K562 (cell line): ENCODE data around the gene SLC3A2. TPM values are rescaled to one million over a fixed set of nuclear protein-coding genes. Genes with fewer than 3 reads are reported as not detected.

Source experiments
- ATAC-seq: fragments of 200-7000 bp; cut with Tn5 transposase; 3 replicates; pipeline ENCODE4 v1.9.1; 2020; ENCODE audit warnings: moderate library complexity
- BruUV-seq: library from RNA; stranded (reverse); fragments of 400-500 nt; replicated peaks from 2 replicates; lab custom pipeline; 2021; lab: Mats Ljungman, UMichigan
- CTCF ChIA-PET: fragments of 300-600 bp; formaldehyde crosslinking; extraction: SDS; loops from one replicate; lab custom pipeline; 2021; ENCODE audit warnings: low intra/inter-chr PET ratio; lab: Yijun Ruan, JAX
- POLR2A ChIA-PET: fragments of 300-600, 350-650 bp; sonication (Branson Sonifier 250); formaldehyde crosslinking; extraction: SDS; loops from one replicate; lab custom pipeline; 2021; ENCODE audit warnings: antibody characterized with exemption, inconsistent platforms; lab: Yijun Ruan, JAX
- DNase-seq, 4 experiments: peaks; one replicate each; pipeline versions ENCODE4 v3.0.0 to v3.0.0-alpha.2; 2011 to 2018; ENCODE audit warnings: low spot score in 3 of 4, mixed read lengths in 3 of 4; ENCODE audit errors: extremely low read depth in 1 of 4
- FAIRE-seq: peaks from 2 replicates; lab custom pipeline; 2011; peaks lifted over from hg19 to GRCh38; lab: Jason Lieb, UNC
- H2AFZ ChIP-seq: 2 replicates; pipeline ENCODE4 v1.6.0; 2011; ENCODE audit warnings: low read depth, low read length, control low read depth, inconsistent platforms
- H3K27ac ChIP-seq: fragments of 200-600 bp; 3 replicates; pipeline ENCODE4 v1.8.0; 2011; ENCODE audit warnings: low read depth, mild to moderate bottlenecking, control low read depth, inconsistent platforms, low read length, moderate library complexity, mixed read lengths; ENCODE audit errors: extremely low read depth
- H3K27me3 ChIP-seq, 2 experiments: fragments of 300-600 bp in 1 of 2; 2 replicates in 1 of 2; 3 replicates in 1 of 2; pipeline versions ENCODE4 v1.6.0 to v1.8.0; 2011; ENCODE audit warnings: inconsistent platforms in 2 of 2, low read length in 2 of 2, mild to moderate bottlenecking in 1 of 2, mixed read lengths in 1 of 2, moderate library complexity in 1 of 2; ENCODE audit not compliant: control insufficient read depth in 2 of 2, insufficient read depth in 2 of 2
- H3K36me3 ChIP-seq: fragments of 300-600 bp; 3 replicates; pipeline ENCODE4 v1.8.0; 2011; ENCODE audit warnings: mild to moderate bottlenecking, low read length, inconsistent platforms; ENCODE audit not compliant: control insufficient read depth, insufficient read depth
- H3K4me1 ChIP-seq, 2 experiments: fragments of 200-600 bp in 1 of 2; replicated peaks in 1 of 2; 2 replicates in 1 of 2; 3 replicates in 1 of 2; pipeline versions ENCODE4 v1.5.1 to v1.8.0; 2011; ENCODE audit warnings: inconsistent platforms in 2 of 2, low read length in 2 of 2, mild to moderate bottlenecking in 1 of 2, mixed read lengths in 1 of 2, moderate library complexity in 1 of 2; ENCODE audit not compliant: control insufficient read depth in 2 of 2, insufficient read depth in 2 of 2
- H3K4me2 ChIP-seq: 2 replicates; pipeline ENCODE4 v1.6.1; 2011; ENCODE audit warnings: low read length, control low read depth, inconsistent platforms, mixed read lengths; ENCODE audit not compliant: insufficient read depth
- H3K4me3 ChIP-seq: fragments of 200-600 bp; sonication (generic), shearing (Covaris generic); 2 replicates; pipeline ENCODE4 v1.5.1; 2016; ENCODE audit warnings: control low read depth, inconsistent platforms
- H3K79me2 ChIP-seq: fragments of 200-600 bp; 3 replicates; pipeline ENCODE4 v1.8.0; 2011; ENCODE audit warnings: low read length, inconsistent platforms; ENCODE audit not compliant: control insufficient read depth, insufficient read depth
- H3K9ac ChIP-seq, 2 experiments: 2 replicates each; pipeline versions ENCODE4 v1.6.0 to v1.6.1; 2011; ENCODE audit warnings: low read depth in 2 of 2, low read length in 2 of 2, control low read depth in 1 of 2, inconsistent platforms in 1 of 2, mild to moderate bottlenecking in 1 of 2, mixed read lengths in 1 of 2; ENCODE audit not compliant: insufficient read depth in 1 of 2
- H3K9me1 ChIP-seq: one replicate; pipeline ENCODE4 v1.6.0; 2011; ENCODE audit warnings: inconsistent platforms, mild to moderate bottlenecking, low read length, moderate library complexity; ENCODE audit not compliant: control insufficient read depth, insufficient read depth
- H3K9me3 ChIP-seq: replicated peaks from 2 replicates; pipeline ENCODE4 v1.5.1; 2011; ENCODE audit warnings: low read depth, low read length, inconsistent platforms; ENCODE audit not compliant: control insufficient read depth, insufficient read depth
- H4K20me1 ChIP-seq: replicated peaks from 2 replicates; pipeline ENCODE4 v1.6.1; 2011; ENCODE audit warnings: low read length, inconsistent platforms, mixed read lengths; ENCODE audit not compliant: control insufficient read depth, insufficient read depth
- CBX2 ChIP-seq: fragments of 200-600 bp; sonication (generic); IDR thresholded peaks from one replicate; pipeline ENCODE4 v1.6.1; 2012; ENCODE audit warnings: mild to moderate bottlenecking, low read length, inconsistent platforms; ENCODE audit not compliant: insufficient read depth, poor library complexity, severe bottlenecking
- PYGO2 ChIP-seq: fragments of 450-650 bp; IDR thresholded peaks from 2 replicates; pipeline ENCODE4 v1.6.1; 2016; ENCODE audit warnings: mild to moderate bottlenecking, missing genetic modification characterization, moderate library complexity, missing compliant biosample characterization
- VEZF1 ChIP-seq: fragments of 200-800 bp; sonication (Bioruptor generic); IDR thresholded peaks from 2 replicates; pipeline ENCODE4 v1.6.1; 2017; ENCODE audit warnings: missing genetic modification characterization, missing compliant biosample characterization
- WGBS: fragments of 100-300 bp; shearing (Covaris generic); methylation state at CpG from one replicate; pipeline ENCODE4 v1.1.6; 2016; ENCODE audit warnings: low coverage, mixed read lengths; ENCODE audit not compliant: insufficient coverage; ENCODE audit errors: missing lambda C conversion rate; 5-methylcytosine and 5-hydroxymethylcytosine counted together
- in situ Hi-C: fragments of 300-500 bp; cut with MboI; formaldehyde crosslinking; loops from 4 replicates; pipeline ENCODE4 v1.15.0; 2018; ENCODE audit warnings: inconsistent platforms, mixed read lengths
- intact Hi-C: fragments of 100-400 bp; cut with micrococcal nuclease; formaldehyde crosslinking; loops from 2 replicates; pipeline ENCODE4 v1.14.2; 2022
- polyA plus RNA-seq, 8 experiments: library from polyadenylated mRNA; depleted of rRNA in 4 of 8; stranded (reverse) in 5 of 8; unstranded in 3 of 8; fragments of >200 nt; fragmentation: Nextera tagmentation in 2 of 8; fragmentation: Illumina TruSeq in 1 of 8; extraction: Ambion mirVana in 2 of 8; extraction: Trizol in 1 of 8; gene quantifications; 2 replicates each; pipeline versions ENCODE4 v1.2.1 to v1.2.3, GENCODE V29; 2011 to 2014; ENCODE audit warnings: inconsistent platforms in 1 of 8, missing spikeins in 1 of 8
- total RNA-seq, 7 experiments: library from RNA; depleted of rRNA in 6 of 7; stranded (reverse); fragments of >200 nt in 6 of 7; fragmentation: Illumina TruSeq in 2 of 7; extraction: Trizol in 2 of 7; gene quantifications; 2 replicates each; pipeline versions ENCODE4 v1.2.1 to v1.2.3, GENCODE V29; 2011 to 2021; ENCODE audit warnings: low replicate concordance in 1 of 7

The SLC3A2 gene
- total and polyA plus RNA-seq, 9 of the 15 experiments (the other 6 are each of a cell fraction or from before 2014, with no cell fraction given): 20.0 to 296 (median 214) TPM

- Histone ChIP-seq H3K27ac (no peak overlapping the region), H3K27me3 (peaks cover 14 to 46% of the 10 kb centered on the region in 2 experiments), H3K4me1 (peaks cover 0 to 6% of the 10 kb centered on the region in 2 experiments; a peak in 3 of 5 replicates), H3K79me2 (no peaks in the 10 kb centered on the region), H3K4me3 (no peak overlapping the region), H3K4me2 (no peak overlapping the region), H3K9ac (no peak overlapping the region), H4K20me1 (no peaks in the 10 kb centered on the region), H3K9me3 (no peaks in the 10 kb centered on the region), H3K9me1 (no peaks in the 10 kb centered on the region), H3K36me3 (no peaks in the 10 kb centered on the region), H2AFZ (no peak overlapping the region)
- 0% methylated on average over 1 of the region's 1 CpG for WGBS
- no TSS peak for BruUV-seq
- CTCF ChIA-PET: no interaction called here
- POLR2A ChIA-PET: interaction anchor here (0.7 to 3.7 kb wide), 6 partner anchors 10 to 112 kb away, joined by 3 to 22 read pairs (median 4); partner anchors contain the start of gene SLC22A8
- FAIRE-seq (no peak), ATAC-seq (no peak), DNase-seq (no peak)
- intact Hi-C loops (no loop called here), in situ Hi-C loops (no loop called here)
- no peak for TF ChIP-seq PYGO2 (tag)
- TF ChIP-seq VEZF1: no peak
- no peak for TF ChIP-seq CBX2
These were observed 22.2 kb downstream of the SLC3A2 start for GRCh38 chr11:62902932-62903331.
